ENCODE data around the gene MCF2L. TPM values are rescaled to one million over a fixed set of nuclear protein-coding genes. Genes with fewer than 3 reads are reported as not detected.

MCF2L gene
- total RNA-seq, 1 donor from 2014 or later = 41.2 TPM

DNA sequence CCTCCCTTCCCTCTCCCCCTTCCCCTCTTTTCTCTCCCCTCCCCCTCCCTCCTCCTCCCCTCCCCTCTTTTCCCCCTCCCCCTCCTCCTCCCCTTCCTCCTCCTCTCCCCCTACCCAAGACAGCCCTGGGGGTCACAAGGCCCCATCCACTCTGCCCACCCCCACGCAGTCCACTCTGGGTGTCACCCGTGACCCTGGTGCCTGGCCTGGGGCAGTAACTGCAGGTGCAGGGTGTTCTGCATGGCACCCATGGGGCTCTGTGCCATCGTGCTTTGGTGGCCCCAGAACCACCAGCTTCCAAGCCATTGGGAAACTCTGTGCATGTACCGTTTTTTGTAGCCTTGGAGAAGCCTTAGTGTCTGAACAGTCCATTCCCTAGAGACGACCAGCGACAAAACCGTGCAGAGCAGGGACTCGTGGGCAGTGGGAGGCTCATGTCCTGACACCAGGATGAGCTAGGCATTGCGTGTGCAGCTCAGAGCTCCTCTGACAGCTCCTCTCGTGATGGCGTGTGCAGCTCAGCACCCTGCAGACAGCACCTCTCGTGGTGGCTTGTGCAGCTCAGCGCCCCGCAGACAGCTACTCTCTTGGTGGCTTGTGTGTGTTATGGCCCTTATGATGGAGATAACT lies 92.9 kb downstream of the MCF2L start:
- intact Hi-C loops (cut with micrococcal nuclease) = no loop called here

DNA sequence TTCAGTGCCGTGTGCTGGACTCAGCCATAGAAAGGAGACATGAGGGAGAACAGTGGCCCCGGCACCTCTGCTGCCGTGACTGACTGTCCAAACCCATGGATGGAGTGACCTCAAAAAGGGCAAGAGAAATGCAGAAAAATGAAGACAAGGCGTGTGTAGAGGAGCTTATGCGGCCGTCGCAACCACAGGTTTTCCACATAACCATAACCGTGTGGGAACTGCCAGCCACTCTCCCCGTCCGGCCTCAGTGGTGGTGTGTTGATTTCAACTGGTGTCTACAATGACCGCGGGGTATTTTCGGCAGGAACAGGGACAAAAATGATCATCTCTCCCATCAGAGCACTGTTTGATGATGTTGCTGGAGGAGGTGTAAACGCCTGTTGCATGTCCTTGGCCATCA lies 93.7 kb downstream of the MCF2L start:
- Histone ChIP-seq H3K27ac (replicated peaks) (no peak overlapping the region), H3K9me3 (replicated peaks) (no peaks in the 10 kb centered on the region), H3K4me3 (no peak overlapping the region), H3K27me3 (ENCODE audit: low read depth) (no peaks in the 10 kb centered on the region), H3K36me3 (peaks cover 22% of the 10 kb centered on the region), H3K4me1 (no peaks in the 10 kb centered on the region)
- no peak for DNase-seq
- intact Hi-C loops (cut with micrococcal nuclease) = no loop called here
- TF ChIP-seq, protein P1, sequence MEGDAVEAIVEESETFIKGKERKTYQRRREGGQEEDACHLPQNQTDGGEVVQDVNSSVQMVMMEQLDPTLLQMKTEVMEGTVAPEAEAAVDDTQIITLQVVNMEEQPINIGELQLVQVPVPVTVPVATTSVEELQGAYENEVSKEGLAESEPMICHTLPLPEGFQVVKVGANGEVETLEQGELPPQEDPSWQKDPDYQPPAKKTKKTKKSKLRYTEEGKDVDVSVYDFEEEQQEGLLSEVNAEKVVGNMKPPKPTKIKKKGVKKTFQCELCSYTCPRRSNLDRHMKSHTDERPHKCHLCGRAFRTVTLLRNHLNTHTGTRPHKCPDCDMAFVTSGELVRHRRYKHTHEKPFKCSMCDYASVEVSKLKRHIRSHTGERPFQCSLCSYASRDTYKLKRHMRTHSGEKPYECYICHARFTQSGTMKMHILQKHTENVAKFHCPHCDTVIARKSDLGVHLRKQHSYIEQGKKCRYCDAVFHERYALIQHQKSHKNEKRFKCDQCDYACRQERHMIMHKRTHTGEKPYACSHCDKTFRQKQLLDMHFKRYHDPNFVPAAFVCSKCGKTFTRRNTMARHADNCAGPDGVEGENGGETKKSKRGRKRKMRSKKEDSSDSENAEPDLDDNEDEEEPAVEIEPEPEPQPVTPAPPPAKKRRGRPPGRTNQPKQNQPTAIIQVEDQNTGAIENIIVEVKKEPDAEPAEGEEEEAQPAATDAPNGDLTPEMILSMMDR (IDR thresholded peaks at IDR 0.05; ENCODE audit: borderline replicate concordance) = no peak

More for the DNA sequence above, 92.9 kb downstream of the MCF2L start:
- TF ChIP-seq, protein P1 (IDR thresholded peaks at IDR 0.05; ENCODE audit: borderline replicate concordance) = no peak
- Histone ChIP-seq H3K4me1 (no peaks in the 10 kb centered on the region), H3K36me3 (peaks cover 21% of the 10 kb centered on the region), H3K27me3 (ENCODE audit: low read depth) (no peaks in the 10 kb centered on the region), H3K4me3 (no peak overlapping the region), H3K27ac (replicated peaks) (no peak overlapping the region), H3K9me3 (replicated peaks) (no peaks in the 10 kb centered on the region)
- DNase-seq = no peak

DNA sequence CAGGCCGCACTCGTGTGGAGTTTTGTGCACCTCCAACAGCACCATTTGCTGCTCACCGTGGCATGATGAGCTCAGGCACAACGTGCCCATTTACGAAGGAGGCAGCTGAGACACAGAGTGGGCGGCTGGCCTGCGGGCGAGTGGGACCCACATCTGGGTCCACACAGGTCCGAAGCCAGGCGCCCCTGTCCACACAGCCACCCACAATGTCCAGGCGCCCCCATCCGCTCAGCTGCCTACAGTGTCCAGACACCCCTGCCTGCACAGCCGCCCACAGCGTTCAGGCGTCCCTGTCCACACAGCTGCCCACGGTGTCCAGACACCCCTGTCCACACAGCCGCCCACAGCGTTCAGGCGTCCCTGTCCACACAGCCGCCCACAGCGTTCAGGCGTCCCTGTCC lies 94.1 kb downstream of the MCF2L start:
- Histone ChIP-seq H3K27ac (replicated peaks) (no peak overlapping the region), H3K4me3 (no peak overlapping the region), H3K36me3 (peaks cover 22% of the 10 kb centered on the region), H3K9me3 (replicated peaks) (no peaks in the 10 kb centered on the region), H3K27me3 (ENCODE audit: low read depth) (no peaks in the 10 kb centered on the region), H3K4me1 (no peaks in the 10 kb centered on the region)
- DNase-seq = no peak
- TF ChIP-seq, protein P1 (IDR thresholded peaks at IDR 0.05; ENCODE audit: borderline replicate concordance) = no peak
- intact Hi-C loops (cut with micrococcal nuclease) = no loop called here

DNA sequence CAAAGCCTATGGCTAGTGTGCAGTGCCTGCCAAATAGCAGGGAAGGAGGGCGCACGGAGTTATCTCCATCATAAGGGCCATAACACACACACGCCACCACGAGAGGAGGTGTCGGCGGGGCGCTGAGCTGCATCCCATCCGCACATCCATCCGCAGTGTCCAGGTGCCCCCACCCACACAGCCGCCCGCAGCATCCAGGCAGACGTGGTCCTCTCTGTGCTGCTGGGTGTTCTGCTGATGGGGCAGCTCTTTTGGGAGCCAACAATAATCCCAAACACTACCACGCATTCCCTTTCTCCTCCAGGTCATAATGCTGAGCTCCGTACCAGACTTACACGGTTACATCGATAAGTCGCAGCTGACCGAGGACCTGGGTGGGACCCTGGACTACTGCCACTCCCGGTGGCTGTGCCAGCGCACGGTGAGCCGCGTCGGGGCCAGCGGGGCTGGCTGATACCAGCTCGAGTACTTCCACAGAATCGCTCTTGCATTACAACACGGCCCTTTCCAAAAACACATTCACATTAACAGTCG lies 95.1 kb downstream of the MCF2L start:
- intact Hi-C loops (cut with micrococcal nuclease) = no loop called here
- TF ChIP-seq, protein P1 (IDR thresholded peaks at IDR 0.05; ENCODE audit: borderline replicate concordance) = no peak
- Histone ChIP-seq H3K27me3 (ENCODE audit: low read depth) (no peaks in the 10 kb centered on the region), H3K4me3 (no peak overlapping the region), H3K9me3 (replicated peaks) (no peaks in the 10 kb centered on the region), H3K36me3 (peaks cover 22% of the 10 kb centered on the region), H3K4me1 (no peaks in the 10 kb centered on the region), H3K27ac (replicated peaks) (no peak overlapping the region)
- no peak for DNase-seq

DNA sequence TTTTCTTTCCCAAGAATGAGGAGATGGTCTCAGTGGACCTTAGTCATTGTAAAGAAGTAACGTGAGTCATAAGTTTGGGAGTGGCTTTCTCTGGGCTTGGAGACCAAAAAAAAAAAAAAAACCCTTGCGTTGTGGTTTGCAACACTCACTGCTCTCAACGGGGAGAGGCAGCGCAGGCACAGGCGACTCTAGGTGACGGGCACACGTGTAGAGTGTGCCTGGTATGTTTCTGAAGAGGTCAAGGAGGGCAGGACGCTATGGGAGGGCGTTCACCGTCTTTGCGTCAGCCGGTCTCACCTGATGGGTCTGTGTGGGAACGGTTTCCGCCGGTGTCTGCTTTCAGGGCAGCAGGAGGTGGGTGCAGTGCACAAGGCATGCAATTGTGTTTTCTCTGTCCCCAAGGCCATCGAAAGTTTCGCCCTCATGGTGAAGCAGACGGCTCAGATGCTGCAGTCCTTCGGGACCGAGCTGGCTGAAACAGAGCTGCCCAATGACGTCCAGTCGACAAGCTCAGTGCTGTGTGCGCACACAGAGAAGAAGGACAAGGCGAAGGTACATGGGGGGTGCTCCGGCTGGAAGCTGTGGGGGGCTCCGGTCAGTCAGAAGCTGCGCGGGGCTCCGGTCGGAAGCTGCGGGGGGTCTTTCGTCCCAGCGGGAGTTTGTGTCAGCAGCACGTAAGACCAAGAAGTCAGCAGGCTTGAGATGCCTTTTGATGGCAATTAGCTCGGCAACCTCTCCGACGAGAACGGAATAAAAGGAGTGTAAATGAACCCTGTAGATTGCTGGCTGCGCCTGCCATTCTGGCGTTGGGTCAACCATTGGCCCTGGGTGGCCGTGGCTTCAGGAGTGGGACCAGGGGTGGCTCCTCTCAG lies 95.8 kb downstream of the MCF2L start:
- H3K4me1 ChIP-seq = no peaks in the 10 kb centered on the region
- H3K9me3 ChIP-seq (replicated peaks) = no peaks in the 10 kb centered on the region
- H3K27ac ChIP-seq (replicated peaks) = no peak overlapping the region
- intact Hi-C loops (cut with micrococcal nuclease) = no loop called here
- TF ChIP-seq, protein P1 (IDR thresholded peaks at IDR 0.05; ENCODE audit: borderline replicate concordance) = no peak
- no peak for DNase-seq
- H3K27me3 ChIP-seq (ENCODE audit: low read depth) = no peaks in the 10 kb centered on the region
- peaks cover 22% of the 10 kb centered on the region for H3K36me3 ChIP-seq
- H3K4me3 ChIP-seq = no peak overlapping the region
